GM12891 (cell line): Measurements from ENCODE around the gene RGS9.

ENCODE experiments used
- PAX5 ChIP-seq: IDR thresholded peaks from 2 replicates; pipeline ENCODE4 v1.6.1; 2011; ENCODE audit warnings: low read length, moderate library complexity, mild to moderate bottlenecking; ENCODE audit not compliant: insufficient read depth, severe bottlenecking
- POLR2A ChIP-seq: IDR thresholded peaks from 2 replicates; pipeline ENCODE4 v1.6.1; 2011; ENCODE audit warnings: low read depth, low read length, control low read depth
- POU2F2 ChIP-seq: IDR thresholded peaks from 2 replicates; pipeline ENCODE4 v1.6.1; 2011; ENCODE audit warnings: low read depth, mild to moderate bottlenecking, control low read depth, low read length, moderate library complexity
- TAF1 ChIP-seq: IDR thresholded peaks from 2 replicates; pipeline ENCODE4 v1.6.1; 2011; ENCODE audit warnings: low read depth, low read length, control low read depth

- no peak for TF ChIP-seq POLR2A
- TF ChIP-seq PAX5, result no peak
- no peak for TF ChIP-seq TAF1
- no peak for TF ChIP-seq POU2F2
These were observed 19.1 kb downstream of the RGS9 start for GRCh38 chr17:65156185-65156834.
